Body of pancreas (tissue), 4 donors: ENCODE results near the gene CDK14.

Source experiments
- POLR2A ChIP-seq, 3 donors: fragments of 450-650 bp; IDR thresholded peaks; one replicate each; pipeline ENCODE4 v1.6.1; 2016; ENCODE audit warnings: antibody characterized with exemption in 3 of 3, mild to moderate bottlenecking in 2 of 3
- TF ChIP-seq, protein P1 (sequence below), 7 experiments: fragments of 450-650 bp in 4 of 7; fragments of 200-600 bp in 3 of 7; sonication (generic) in 3 of 7; IDR thresholded peaks; one replicate each; pipeline ENCODE4 v1.5.1; 2016 to 2019; ENCODE audit warnings: antibody characterized with exemption in 7 of 7

- TF ChIP-seq, protein P1, sequence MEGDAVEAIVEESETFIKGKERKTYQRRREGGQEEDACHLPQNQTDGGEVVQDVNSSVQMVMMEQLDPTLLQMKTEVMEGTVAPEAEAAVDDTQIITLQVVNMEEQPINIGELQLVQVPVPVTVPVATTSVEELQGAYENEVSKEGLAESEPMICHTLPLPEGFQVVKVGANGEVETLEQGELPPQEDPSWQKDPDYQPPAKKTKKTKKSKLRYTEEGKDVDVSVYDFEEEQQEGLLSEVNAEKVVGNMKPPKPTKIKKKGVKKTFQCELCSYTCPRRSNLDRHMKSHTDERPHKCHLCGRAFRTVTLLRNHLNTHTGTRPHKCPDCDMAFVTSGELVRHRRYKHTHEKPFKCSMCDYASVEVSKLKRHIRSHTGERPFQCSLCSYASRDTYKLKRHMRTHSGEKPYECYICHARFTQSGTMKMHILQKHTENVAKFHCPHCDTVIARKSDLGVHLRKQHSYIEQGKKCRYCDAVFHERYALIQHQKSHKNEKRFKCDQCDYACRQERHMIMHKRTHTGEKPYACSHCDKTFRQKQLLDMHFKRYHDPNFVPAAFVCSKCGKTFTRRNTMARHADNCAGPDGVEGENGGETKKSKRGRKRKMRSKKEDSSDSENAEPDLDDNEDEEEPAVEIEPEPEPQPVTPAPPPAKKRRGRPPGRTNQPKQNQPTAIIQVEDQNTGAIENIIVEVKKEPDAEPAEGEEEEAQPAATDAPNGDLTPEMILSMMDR (IDR thresholded peaks at IDR 0.05): peak in 1 of 7 experiments; percentile 7
- no peak for TF ChIP-seq POLR2A (IDR thresholded peaks at IDR 0.05)
These were observed 544.9 kb downstream of the CDK14 start for GRCh38 chr7:91140982-91141381.
